K562 (cell line): ENCODE results near the gene RHBG. TPM values are rescaled to one million over a fixed set of nuclear protein-coding genes. Genes with fewer than 3 reads are reported as not detected.

Experiments used
- ATAC-seq: fragments of 200-7000 bp; cut with Tn5 transposase; 3 replicates; pipeline ENCODE4 v1.9.1; 2020; ENCODE audit warnings: moderate library complexity
- BruUV-seq: library from RNA; stranded (reverse); fragments of 400-500 nt; replicated peaks from 2 replicates; lab custom pipeline; 2021; lab: Mats Ljungman, UMichigan
- CTCF ChIA-PET: fragments of 300-600 bp; formaldehyde crosslinking; extraction: SDS; loops from one replicate; lab custom pipeline; 2021; ENCODE audit warnings: low intra/inter-chr PET ratio; lab: Yijun Ruan, JAX
- POLR2A ChIA-PET: fragments of 300-600, 350-650 bp; sonication (Branson Sonifier 250); formaldehyde crosslinking; extraction: SDS; loops from one replicate; lab custom pipeline; 2021; ENCODE audit warnings: antibody characterized with exemption, inconsistent platforms; lab: Yijun Ruan, JAX
- DNase-seq, 4 experiments: peaks; one replicate each; pipeline versions ENCODE4 v3.0.0 to v3.0.0-alpha.2; 2011 to 2018; ENCODE audit warnings: low spot score in 3 of 4, mixed read lengths in 3 of 4; ENCODE audit errors: extremely low read depth in 1 of 4
- FAIRE-seq: peaks from 2 replicates; lab custom pipeline; 2011; peaks lifted over from hg19 to GRCh38; lab: Jason Lieb, UNC
- H2AFZ ChIP-seq: 2 replicates; pipeline ENCODE4 v1.6.0; 2011; ENCODE audit warnings: low read depth, low read length, control low read depth, inconsistent platforms
- H3K27ac ChIP-seq: fragments of 200-600 bp; 3 replicates; pipeline ENCODE4 v1.8.0; 2011; ENCODE audit warnings: low read depth, mild to moderate bottlenecking, control low read depth, inconsistent platforms, low read length, moderate library complexity, mixed read lengths; ENCODE audit errors: extremely low read depth
- H3K27me3 ChIP-seq, 2 experiments: fragments of 300-600 bp in 1 of 2; 2 replicates in 1 of 2; 3 replicates in 1 of 2; pipeline versions ENCODE4 v1.6.0 to v1.8.0; 2011; ENCODE audit warnings: inconsistent platforms in 2 of 2, low read length in 2 of 2, mild to moderate bottlenecking in 1 of 2, mixed read lengths in 1 of 2, moderate library complexity in 1 of 2; ENCODE audit not compliant: control insufficient read depth in 2 of 2, insufficient read depth in 2 of 2
- H3K36me3 ChIP-seq: fragments of 300-600 bp; 3 replicates; pipeline ENCODE4 v1.8.0; 2011; ENCODE audit warnings: mild to moderate bottlenecking, low read length, inconsistent platforms; ENCODE audit not compliant: control insufficient read depth, insufficient read depth
- H3K4me1 ChIP-seq, 2 experiments: fragments of 200-600 bp in 1 of 2; replicated peaks in 1 of 2; 2 replicates in 1 of 2; 3 replicates in 1 of 2; pipeline versions ENCODE4 v1.5.1 to v1.8.0; 2011; ENCODE audit warnings: inconsistent platforms in 2 of 2, low read length in 2 of 2, mild to moderate bottlenecking in 1 of 2, mixed read lengths in 1 of 2, moderate library complexity in 1 of 2; ENCODE audit not compliant: control insufficient read depth in 2 of 2, insufficient read depth in 2 of 2
- H3K4me2 ChIP-seq: 2 replicates; pipeline ENCODE4 v1.6.1; 2011; ENCODE audit warnings: low read length, control low read depth, inconsistent platforms, mixed read lengths; ENCODE audit not compliant: insufficient read depth
- H3K4me3 ChIP-seq: fragments of 200-600 bp; sonication (generic), shearing (Covaris generic); 2 replicates; pipeline ENCODE4 v1.5.1; 2016; ENCODE audit warnings: control low read depth, inconsistent platforms
- H3K79me2 ChIP-seq: fragments of 200-600 bp; 3 replicates; pipeline ENCODE4 v1.8.0; 2011; ENCODE audit warnings: low read length, inconsistent platforms; ENCODE audit not compliant: control insufficient read depth, insufficient read depth
- H3K9ac ChIP-seq, 2 experiments: 2 replicates each; pipeline versions ENCODE4 v1.6.0 to v1.6.1; 2011; ENCODE audit warnings: low read depth in 2 of 2, low read length in 2 of 2, control low read depth in 1 of 2, inconsistent platforms in 1 of 2, mild to moderate bottlenecking in 1 of 2, mixed read lengths in 1 of 2; ENCODE audit not compliant: insufficient read depth in 1 of 2
- H3K9me1 ChIP-seq: one replicate; pipeline ENCODE4 v1.6.0; 2011; ENCODE audit warnings: inconsistent platforms, mild to moderate bottlenecking, low read length, moderate library complexity; ENCODE audit not compliant: control insufficient read depth, insufficient read depth
- H3K9me3 ChIP-seq: replicated peaks from 2 replicates; pipeline ENCODE4 v1.5.1; 2011; ENCODE audit warnings: low read depth, low read length, inconsistent platforms; ENCODE audit not compliant: control insufficient read depth, insufficient read depth
- H4K20me1 ChIP-seq: replicated peaks from 2 replicates; pipeline ENCODE4 v1.6.1; 2011; ENCODE audit warnings: low read length, inconsistent platforms, mixed read lengths; ENCODE audit not compliant: control insufficient read depth, insufficient read depth
- COPS2 ChIP-seq: fragments of 450-650 bp; conservative IDR thresholded peaks from 2 replicates; pipeline ENCODE4 v1.6.1; 2016; ENCODE audit warnings: mild to moderate bottlenecking, moderate library complexity
- KAT2B ChIP-seq: IDR thresholded peaks from one replicate; pipeline ENCODE4 v1.6.1; 2012; ENCODE audit warnings: low read depth, mild to moderate bottlenecking, control low read depth, inconsistent platforms, low read length, moderate library complexity
- KLF16 ChIP-seq: IDR thresholded peaks from 2 replicates; pipeline ENCODE4 v1.6.1; 2016; ENCODE audit warnings: antibody characterized with exemption
- MCM2 ChIP-seq: fragments of 450-650 bp; IDR thresholded peaks from 2 replicates; pipeline ENCODE4 v1.6.1; 2017; ENCODE audit warnings: low read depth, mild to moderate bottlenecking
- SPI1 ChIP-seq: IDR thresholded peaks from 2 replicates; pipeline ENCODE4 v1.6.1; 2011; ENCODE audit warnings: low read depth, low read length, control low read depth, borderline replicate concordance
- TEAD1 ChIP-seq, 2 experiments: fragments of 450-650 bp in 1 of 2; sonication (generic) in 1 of 2; formaldehyde crosslinking; IDR thresholded peaks; 2 replicates each; pipeline versions ENCODE4 v1.4.0 to v1.8.0; 2020 to 2022; ENCODE audit warnings: mild to moderate bottlenecking in 2 of 2, missing genetic modification reagents in 1 of 2
- WGBS: fragments of 100-300 bp; shearing (Covaris generic); methylation state at CpG from one replicate; pipeline ENCODE4 v1.1.6; 2016; ENCODE audit warnings: low coverage, mixed read lengths; ENCODE audit not compliant: insufficient coverage; ENCODE audit errors: missing lambda C conversion rate; 5-methylcytosine and 5-hydroxymethylcytosine counted together
- in situ Hi-C: fragments of 300-500 bp; cut with MboI; formaldehyde crosslinking; loops from 4 replicates; pipeline ENCODE4 v1.15.0; 2018; ENCODE audit warnings: inconsistent platforms, mixed read lengths
- intact Hi-C: fragments of 100-400 bp; cut with micrococcal nuclease; formaldehyde crosslinking; loops from 2 replicates; pipeline ENCODE4 v1.14.2; 2022
- polyA plus RNA-seq, 8 experiments: library from polyadenylated mRNA; depleted of rRNA in 4 of 8; stranded (reverse) in 5 of 8; unstranded in 3 of 8; fragments of >200 nt; fragmentation: Nextera tagmentation in 2 of 8; fragmentation: Illumina TruSeq in 1 of 8; extraction: Ambion mirVana in 2 of 8; extraction: Trizol in 1 of 8; gene quantifications; 2 replicates each; pipeline versions ENCODE4 v1.2.1 to v1.2.3, GENCODE V29; 2011 to 2014; ENCODE audit warnings: inconsistent platforms in 1 of 8, missing spikeins in 1 of 8
- total RNA-seq, 7 experiments: library from RNA; depleted of rRNA in 6 of 7; stranded (reverse); fragments of >200 nt in 6 of 7; fragmentation: Illumina TruSeq in 2 of 7; extraction: Trizol in 2 of 7; gene quantifications; 2 replicates each; pipeline versions ENCODE4 v1.2.1 to v1.2.3, GENCODE V29; 2011 to 2021; ENCODE audit warnings: low replicate concordance in 1 of 7

Gene RHBG
- total and polyA plus RNA-seq, 9 of the 15 experiments (the other 6 are each of a cell fraction or from before 2014, with no cell fraction given): not detected

DNA sequence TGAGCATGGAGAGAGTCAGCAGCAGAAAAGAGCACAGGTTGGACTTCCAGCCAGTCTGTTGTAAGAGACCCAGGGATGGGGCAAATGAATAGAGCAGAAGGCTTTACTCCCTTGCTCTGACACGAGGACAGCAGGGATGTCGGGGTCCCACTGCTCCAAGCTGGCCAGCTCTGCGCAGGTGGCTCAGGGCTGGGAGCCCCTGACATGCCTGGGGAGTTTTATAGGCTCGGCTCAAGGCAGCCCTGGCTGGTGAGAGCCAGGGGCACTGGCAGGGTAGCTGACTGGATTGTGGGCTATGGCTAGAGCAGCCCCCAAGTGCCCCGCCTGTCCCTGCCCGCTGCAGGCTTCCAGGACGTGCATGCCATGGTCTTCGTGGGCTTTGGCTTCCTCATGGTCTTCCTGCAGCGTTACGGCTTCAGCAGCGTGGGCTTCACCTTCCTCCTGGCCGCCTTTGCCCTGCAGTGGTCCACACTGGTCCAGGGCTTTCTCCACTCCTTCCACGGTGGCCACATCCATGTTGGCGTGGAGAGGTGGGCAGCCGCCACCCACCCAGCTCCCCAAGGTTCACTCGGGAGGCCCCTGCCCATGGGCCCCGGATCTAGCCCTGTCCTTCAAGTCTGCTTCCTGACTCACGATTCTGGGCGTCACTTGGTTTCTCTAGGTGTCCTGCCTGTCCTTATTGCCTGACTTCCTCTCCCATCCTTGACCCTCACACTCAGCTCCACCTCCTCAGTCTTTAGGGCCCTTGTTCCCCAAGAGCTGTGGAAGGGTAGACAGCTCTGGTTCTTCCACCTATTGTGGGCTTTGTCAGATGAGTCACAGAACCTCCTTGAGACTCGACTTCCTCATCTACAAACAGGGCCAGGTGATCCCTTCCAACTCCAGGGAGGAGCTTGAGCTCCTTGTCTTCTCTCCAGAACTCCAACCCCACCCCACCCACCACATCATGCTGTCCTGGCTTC lies 8.2 kb downstream of the RHBG start:
- Histone ChIP-seq H3K9me3 (no peaks in the 10 kb centered on the region), H3K36me3 (no peaks in the 10 kb centered on the region), H2AFZ (0 out of 2 replicates have a peak overlapping the region, but pooled peaks have one; percentile 44), H3K9me1 (no peaks in the 10 kb centered on the region), H3K27ac (no peak overlapping the region), H3K27me3 (peaks cover 0 to 4% of the 10 kb centered on the region in 2 experiments; a peak in 4 of 5 replicates), H3K4me1 (peaks cover 8 to 15% of the 10 kb centered on the region in 2 experiments; a peak in 4 of 5 replicates), H3K79me2 (no peaks in the 10 kb centered on the region), H3K4me3 (no peak overlapping the region), H4K20me1 (peaks cover 4% of the 10 kb centered on the region; the same call in 1 of the 2 replicates), H3K9ac (peak overlapping the region in 1 of 2 experiments; percentile 62; a peak in 1 of 4 replicates), H3K4me2 (no peak overlapping the region)
- TF ChIP-seq KAT2B (no peak), KLF16 (no peak), SPI1 (peak; percentile 23; the same call in 1 of the 2 replicates), COPS2 (no peak), TEAD1 (CRISPR knock-in tag; IDR thresholded peaks at IDR 0.05) (no peak), MCM2 (no peak)
- ATAC-seq (no peak), FAIRE-seq (no peak), DNase-seq (no peak)
- intact Hi-C loops: no loop called here
- in situ Hi-C loops: no loop called here
- no TSS peak for BruUV-seq
- POLR2A ChIA-PET: interaction anchor here (0.6 to 1.3 kb wide), 6 partner anchors 10 to 102 kb away, joined by 3 to 7 read pairs (median 3); no protein-coding TSS in a partner anchor
- 24% methylated on average over 20 of the region's 20 CpGs for WGBS
- CTCF ChIA-PET: no interaction called here
